SK-N-SH (cell line): ENCODE measurements around the gene HLF. TPM values are rescaled to one million over a fixed set of nuclear protein-coding genes. Genes with fewer than 3 reads are reported as not detected.

Experiments used
- CTCF ChIA-PET: fragments of 300-600, 350-600 bp; formaldehyde crosslinking; extraction: SDS; loops from one replicate; lab custom pipeline; 2021; lab: Yijun Ruan, JAX
- POLR2A ChIA-PET: fragments of 350-600 bp; sonication (Branson Sonifier 250); formaldehyde crosslinking; extraction: SDS; loops from one replicate; lab custom pipeline; 2020; ENCODE audit warnings: antibody characterized with exemption, inconsistent platforms; lab: Yijun Ruan, JAX
- DNase-seq: peaks from one replicate; pipeline ENCODE4 v3.0.0; 2012
- H2AFZ ChIP-seq: fragments of 200-600 bp; sonication (generic); 2 replicates; pipeline ENCODE4 v1.8.1; 2016; ENCODE audit warnings: antibody characterized with exemption, mild to moderate bottlenecking, low read depth
- H3F3A ChIP-seq: fragments of 200-600 bp; sonication (generic); replicated peaks from 2 replicates; pipeline ENCODE3; 2016; ENCODE audit warnings: antibody characterized with exemption, mild to moderate bottlenecking; ENCODE audit not compliant: insufficient read depth
- H3K27ac ChIP-seq, 2 experiments: fragments of 200-500 bp in 1 of 2; fragments of 200-600 bp in 1 of 2; sonication (Bioruptor generic) in 1 of 2; sonication (generic), shearing (Covaris generic) in 1 of 2; 2 replicates each; pipeline versions ENCODE4 v1.5.1 to v1.6.1; 2014 to 2016; ENCODE audit warnings: low read depth in 2 of 2, inconsistent platforms in 1 of 2, low read length in 1 of 2, mild to moderate bottlenecking in 1 of 2, mixed read lengths in 1 of 2
- H3K27me3 ChIP-seq: fragments of 200-600 bp; sonication (generic), shearing (Covaris generic); 2 replicates; pipeline ENCODE4 v1.6.1; 2016; ENCODE audit warnings: mixed run types; ENCODE audit not compliant: insufficient read depth
- H3K36me3 ChIP-seq, 2 experiments: fragments of 200-500 bp in 1 of 2; fragments of 200-600 bp in 1 of 2; sonication (Bioruptor generic) in 1 of 2; sonication (generic) in 1 of 2; replicated peaks in 1 of 2; 2 replicates each; pipeline versions ENCODE3 to v1.5.1; 2014 to 2016; ENCODE audit warnings: low read length in 1 of 2, mild to moderate bottlenecking in 1 of 2; ENCODE audit not compliant: insufficient read depth in 2 of 2, control insufficient read depth in 1 of 2
- H3K4me1 ChIP-seq, 2 experiments: fragments of 200-500 bp in 1 of 2; fragments of 200-600 bp in 1 of 2; sonication (Bioruptor generic) in 1 of 2; sonication (generic), shearing (Covaris generic) in 1 of 2; 2 replicates each; pipeline versions ENCODE4 v1.5.1 to v1.6.1; 2014 to 2016; ENCODE audit warnings: low read depth in 1 of 2, low read length in 1 of 2, mixed run types in 1 of 2; ENCODE audit not compliant: insufficient read depth in 2 of 2, control insufficient read depth in 1 of 2
- H3K4me2 ChIP-seq: fragments of 200-600 bp; sonication (generic), shearing (Covaris generic); 2 replicates; pipeline ENCODE4 v1.6.1; 2017; ENCODE audit warnings: mixed run types
- H3K4me3 ChIP-seq, 2 experiments: fragments of 200-500 bp in 1 of 2; fragments of 200-600 bp in 1 of 2; sonication (Bioruptor generic) in 1 of 2; sonication (generic), shearing (Covaris generic) in 1 of 2; 2 replicates each; pipeline versions ENCODE4 v1.5.1 to v1.8.1; 2014 to 2016; ENCODE audit warnings: low read depth in 2 of 2, inconsistent platforms in 1 of 2, low read length in 1 of 2, mild to moderate bottlenecking in 1 of 2, mixed read lengths in 1 of 2, moderate library complexity in 1 of 2
- H3K79me2 ChIP-seq: fragments of 200-600 bp; sonication (generic); 2 replicates; pipeline ENCODE4 v1.8.1; 2017; ENCODE audit warnings: mild to moderate bottlenecking; ENCODE audit not compliant: insufficient read depth
- H3K9ac ChIP-seq: fragments of 200-600 bp; sonication (generic); 2 replicates; pipeline ENCODE4 v1.6.1; 2017; ENCODE audit warnings: mixed run types
- H3K9me2 ChIP-seq: fragments of 200-600 bp; sonication (generic); 2 replicates; pipeline ENCODE4 v1.6.1; 2017; ENCODE audit warnings: mixed run types
- H3K9me3 ChIP-seq: fragments of 200-600 bp; sonication (generic); 2 replicates; pipeline ENCODE4 v1.6.1; 2017; ENCODE audit warnings: mixed run types, mild to moderate bottlenecking, moderate library complexity
- H4K20me1 ChIP-seq: fragments of 200-600 bp; sonication (generic); 2 replicates; pipeline ENCODE4 v1.6.1; 2017; ENCODE audit warnings: mild to moderate bottlenecking, mixed run types; ENCODE audit not compliant: insufficient read depth
- CHD2 ChIP-seq: fragments of 150-350 bp; IDR thresholded peaks from 2 replicates; pipeline ENCODE4 v1.6.1; 2018; ENCODE audit warnings: low read length; ENCODE audit not compliant: partially characterized antibody
- CTCF ChIP-seq: fragments of 200-600 bp; sonication (generic); IDR thresholded peaks from 2 replicates; pipeline ENCODE4 v1.6.1; 2017; ENCODE audit warnings: antibody characterized with exemption, mild to moderate bottlenecking, moderate library complexity
- ELF1 ChIP-seq: IDR thresholded peaks from 2 replicates; pipeline ENCODE4 v1.4.0; 2012
- EZH2phosphoT487 ChIP-seq: fragments of 200-600 bp; sonication (generic); IDR thresholded peaks from 2 replicates; pipeline ENCODE4 v1.6.1; 2017; ENCODE audit warnings: low read depth, mixed run types, mild to moderate bottlenecking, antibody characterized with exemption, moderate library complexity, borderline replicate concordance
- FOSL2 ChIP-seq: IDR thresholded peaks from 2 replicates; pipeline ENCODE4 v1.4.0; 2012; ENCODE audit warnings: low read depth, mild to moderate bottlenecking, moderate library complexity, borderline replicate concordance
- FOXJ3 ChIP-seq: sonication (generic); formaldehyde crosslinking; IDR thresholded peaks from 2 replicates; pipeline ENCODE4 v1.5.1; 2020; ENCODE audit warnings: mild to moderate bottlenecking, missing genetic modification reagents
- GABPA ChIP-seq: IDR thresholded peaks from 2 replicates; pipeline ENCODE4 v1.4.0; 2012; ENCODE audit warnings: low read depth, mild to moderate bottlenecking
- GATA2 ChIP-seq: sonication (generic); formaldehyde crosslinking; IDR thresholded peaks from 2 replicates; pipeline ENCODE4 v1.5.0; 2020; ENCODE audit warnings: mild to moderate bottlenecking, missing genetic modification reagents
- MEF2A ChIP-seq: IDR thresholded peaks from 2 replicates; pipeline ENCODE4 v1.4.0; 2012; ENCODE audit warnings: low read depth, borderline replicate concordance
- NFIC ChIP-seq: IDR thresholded peaks from 2 replicates; pipeline ENCODE4 v1.4.0; 2012; ENCODE audit warnings: borderline replicate concordance
- PBX3 ChIP-seq: IDR thresholded peaks from 2 replicates; pipeline ENCODE4; 2012
- RAD21 ChIP-seq: IDR thresholded peaks from 2 replicates; pipeline ENCODE4 v1.6.1; 2012; ENCODE audit warnings: mild to moderate bottlenecking, low read length
- RCOR1 ChIP-seq: fragments of 150-350 bp; IDR thresholded peaks from 2 replicates; pipeline ENCODE4 v1.6.1; 2017; ENCODE audit warnings: antibody characterized with exemption, low read length
- SIN3A ChIP-seq: IDR thresholded peaks from 2 replicates; pipeline ENCODE4 v1.6.1; 2012; ENCODE audit warnings: low read depth, mild to moderate bottlenecking, low read length, moderate library complexity, borderline replicate concordance
- SMC3 ChIP-seq: IDR thresholded peaks from 2 replicates; pipeline ENCODE4 v1.6.1; 2012; ENCODE audit warnings: low read depth, low read length, improper control_type of control experiment
- TCF12 ChIP-seq: IDR thresholded peaks from 2 replicates; pipeline ENCODE4 v1.4.0; 2012
- USF1 ChIP-seq: IDR thresholded peaks from 2 replicates; pipeline ENCODE4 v1.4.0; 2012; ENCODE audit warnings: low read depth, borderline replicate concordance
- USF2 ChIP-seq: fragments of 150-350 bp; IDR thresholded peaks from 2 replicates; pipeline ENCODE4 v1.6.1; 2017; ENCODE audit warnings: antibody characterized with exemption, low read length, low read depth, borderline replicate concordance
- ZBTB33 ChIP-seq: IDR thresholded peaks from 2 replicates; pipeline ENCODE4 v1.4.0; 2012; ENCODE audit warnings: low read depth, borderline replicate concordance
- WGBS: methylation state at CpG from one replicate; pipeline ENCODE4 v1.1.6; 2017; ENCODE audit warnings: low lambda C conversion rate; 5-methylcytosine and 5-hydroxymethylcytosine counted together
- polyA plus RNA-seq, 3 experiments: library from polyadenylated mRNA; depleted of rRNA; stranded (reverse); fragments of >200 nt; gene quantifications; 2 replicates each; pipeline ENCODE4 v1.2.3, GENCODE V29; 2012

The HLF gene
- polyA plus RNA-seq, 1 of the 3 experiments (the other 2 are of a cell fraction): 0.03 TPM

- Histone ChIP-seq H3K4me2 (no peak overlapping the region), H2AFZ (no peak overlapping the region), H3K9me2 (no peaks in the 10 kb centered on the region), H3K36me3 (no peaks in the 10 kb centered on the region), H3K4me3 (no peak overlapping the region), H3K4me1 (peaks cover 0 to 15% of the 10 kb centered on the region in 2 experiments; a peak in 1 of 4 replicates), H3K9ac (no peak overlapping the region), H4K20me1 (no peaks in the 10 kb centered on the region), H3K27ac (no peak overlapping the region), H3F3A (no peaks in the 10 kb centered on the region), H3K27me3 (no peaks in the 10 kb centered on the region), H3K9me3 (no peaks in the 10 kb centered on the region), H3K79me2 (no peaks in the 10 kb centered on the region)
- no peak for DNase-seq
- ChIA-PET POLR2A (no interaction called here), CTCF (interaction anchor here (0.9 to 3.6 kb wide), 7 partner anchors 8 to 296 kb away, joined by 3 to 18 read pairs (median 8); no protein-coding TSS in a partner anchor)
- no peak for TF ChIP-seq ELF1
- TF ChIP-seq SIN3A: no peak
- TF ChIP-seq TCF12: no peak
- TF ChIP-seq CHD2: no peak
- no peak for TF ChIP-seq GABPA
- no peak for TF ChIP-seq RAD21
- no peak for TF ChIP-seq USF1
- TF ChIP-seq USF2: no peak
- no peak for TF ChIP-seq ZBTB33
- no peak for TF ChIP-seq FOXJ3 (CRISPR knock-in tag)
- no peak for TF ChIP-seq GATA2 (CRISPR knock-in tag)
- TF ChIP-seq EZH2phosphoT487: no peak
- no peak for TF ChIP-seq MEF2A
- no peak for TF ChIP-seq RCOR1
- TF ChIP-seq FOSL2: no peak
- TF ChIP-seq PBX3: no peak
- no peak for TF ChIP-seq SMC3
- TF ChIP-seq CTCF: no peak
- TF ChIP-seq NFIC: no peak
- 27% methylated on average over 1 of the region's 1 CpG for WGBS
These were observed 24.3 kb downstream of the HLF start for GRCh38 chr17:55289106-55289446.
